HG03378 (cell line): Measurements from ENCODE around the gene LCNL1.

Experiments
- ATAC-seq: cut with Tn5 transposase; IDR thresholded peaks from one replicate; pipeline ENCODE4 v1.9.1; 2021; ENCODE audit warnings: mild to moderate bottlenecking, moderate library complexity; ENCODE audit not compliant: unreplicated experiment

The LCNL1 gene

GRCh38 chr9:136958473-136958872 lies 24.3 kb upstream of the LCNL1 start:
- no peak for ATAC-seq

- ATAC-seq = no peak
These were observed 23.6 kb upstream of the LCNL1 start for GRCh38 chr9:136958898-136959850.

GRCh38 chr9:136960212-136960937 lies 22.4 kb upstream of the LCNL1 start:
- ATAC-seq = no peak

GRCh38 chr9:136960938-136961275 lies 21.9 kb upstream of the LCNL1 start:
- no peak for ATAC-seq

- no peak for ATAC-seq
These were observed 21.3 kb upstream of the LCNL1 start for GRCh38 chr9:136961279-136962065.

GRCh38 chr9:136962163-136962562 lies 20.6 kb upstream of the LCNL1 start:
- ATAC-seq = no peak

- ATAC-seq = no peak
These were observed 20.0 kb upstream of the LCNL1 start for GRCh38 chr9:136962701-136963248.

- no peak for ATAC-seq
These were observed 19.5 kb upstream of the LCNL1 start for GRCh38 chr9:136963341-136963740.

GRCh38 chr9:136963751-136964150 lies 19.0 kb upstream of the LCNL1 start:
- ATAC-seq = no peak

- no peak for ATAC-seq
These were observed 18.6 kb upstream of the LCNL1 start for GRCh38 chr9:136964171-136964689.

- ATAC-seq = no peak
These were observed 17.9 kb upstream of the LCNL1 start for GRCh38 chr9:136964833-136965422.

- ATAC-seq = no peak
These were observed 16.9 kb upstream of the LCNL1 start for GRCh38 chr9:136965771-136966484.

- no peak for ATAC-seq
These were observed 14.3 kb upstream of the LCNL1 start for GRCh38 chr9:136968333-136969127.

- ATAC-seq = no peak
These were observed 13.6 kb upstream of the LCNL1 start for GRCh38 chr9:136969150-136969549.

- ATAC-seq = no peak
These were observed 13.0 kb upstream of the LCNL1 start for GRCh38 chr9:136969774-136970173.

- no peak for ATAC-seq
These were observed 12.4 kb upstream of the LCNL1 start for GRCh38 chr9:136970361-136970760.

- ATAC-seq = no peak
These were observed 11.0 kb upstream of the LCNL1 start for GRCh38 chr9:136971746-136972145.

GRCh38 chr9:136972335-136972734 lies 10.5 kb upstream of the LCNL1 start:
- no peak for ATAC-seq

GRCh38 chr9:136972743-136973142 lies 10.1 kb upstream of the LCNL1 start:
- no peak for ATAC-seq
